Measurements from ENCODE around the gene TMBIM4. TPM values are rescaled to one million over a fixed set of nuclear protein-coding genes. Genes with fewer than 3 reads are reported as not detected.

Gene TMBIM4
- total RNA-seq, 1 experiment from 2014 or later, result 29.8 TPM

DNA sequence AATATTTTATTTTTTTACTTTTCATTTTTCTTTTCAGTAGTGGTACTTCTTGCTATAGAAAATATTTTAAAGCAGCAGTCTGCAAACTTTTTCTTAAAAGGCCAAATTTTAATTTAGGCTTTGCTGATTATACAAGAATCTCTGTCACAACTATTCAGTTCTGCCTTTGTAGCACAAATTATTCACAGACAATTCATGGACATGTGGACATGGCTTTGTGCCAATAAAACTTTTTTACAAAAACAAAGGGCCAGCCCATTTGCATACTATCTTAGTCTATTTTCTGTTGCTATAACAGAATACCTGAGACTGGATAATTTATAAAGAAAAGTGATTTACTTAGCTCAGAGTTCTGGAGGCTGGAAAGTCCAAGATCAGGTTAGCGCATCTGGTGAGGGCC, 56.3 kb downstream of the TMBIM4 start (continued):
- TF ChIP-seq, protein P1, sequence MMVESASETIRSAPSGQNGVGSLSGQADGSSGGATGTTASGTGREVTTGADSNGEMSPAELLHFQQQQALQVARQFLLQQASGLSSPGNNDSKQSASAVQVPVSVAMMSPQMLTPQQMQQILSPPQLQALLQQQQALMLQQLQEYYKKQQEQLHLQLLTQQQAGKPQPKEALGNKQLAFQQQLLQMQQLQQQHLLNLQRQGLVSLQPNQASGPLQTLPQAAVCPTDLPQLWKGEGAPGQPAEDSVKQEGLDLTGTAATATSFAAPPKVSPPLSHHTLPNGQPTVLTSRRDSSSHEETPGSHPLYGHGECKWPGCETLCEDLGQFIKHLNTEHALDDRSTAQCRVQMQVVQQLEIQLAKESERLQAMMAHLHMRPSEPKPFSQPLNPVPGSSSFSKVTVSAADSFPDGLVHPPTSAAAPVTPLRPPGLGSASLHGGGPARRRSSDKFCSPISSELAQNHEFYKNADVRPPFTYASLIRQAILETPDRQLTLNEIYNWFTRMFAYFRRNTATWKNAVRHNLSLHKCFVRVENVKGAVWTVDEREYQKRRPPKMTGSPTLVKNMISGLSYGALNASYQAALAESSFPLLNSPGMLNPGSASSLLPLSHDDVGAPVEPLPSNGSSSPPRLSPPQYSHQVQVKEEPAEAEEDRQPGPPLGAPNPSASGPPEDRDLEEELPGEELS (CRISPR knock-in tag; IDR thresholded peaks at IDR 0.05), result no peak
- TF ChIP-seq ZNF512 (CRISPR knock-in tag; IDR thresholded peaks at IDR 0.05; ENCODE audit: borderline replicate concordance) (no peak), PREB (CRISPR knock-in tag; IDR thresholded peaks at IDR 0.05; ENCODE audit: borderline replicate concordance) (no peak)
- TF ChIP-seq, protein P2, sequence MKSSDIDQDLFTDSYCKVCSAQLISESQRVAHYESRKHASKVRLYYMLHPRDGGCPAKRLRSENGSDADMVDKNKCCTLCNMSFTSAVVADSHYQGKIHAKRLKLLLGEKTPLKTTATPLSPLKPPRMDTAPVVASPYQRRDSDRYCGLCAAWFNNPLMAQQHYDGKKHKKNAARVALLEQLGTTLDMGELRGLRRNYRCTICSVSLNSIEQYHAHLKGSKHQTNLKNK (CRISPR knock-in tag; IDR thresholded peaks at IDR 0.05), result no peak

DNA sequence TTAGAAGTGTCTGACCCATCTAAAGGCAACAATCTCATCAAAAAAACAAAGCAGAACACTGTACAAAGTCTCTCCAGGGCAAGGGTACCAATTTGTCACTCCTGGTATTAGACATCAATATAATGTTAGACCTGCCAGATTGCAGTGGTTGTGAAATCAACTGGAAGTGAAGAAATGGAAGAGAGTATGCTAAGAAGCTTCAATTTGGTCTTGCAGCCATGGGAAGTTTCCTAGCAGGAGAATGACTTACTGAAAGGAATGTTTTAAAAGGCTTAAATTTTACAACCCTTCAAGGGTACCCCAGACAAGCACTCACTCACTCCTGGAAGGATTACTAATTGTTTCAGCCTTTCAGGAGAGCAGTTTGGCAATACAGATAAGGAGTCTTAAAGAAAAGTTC, 58.2 kb downstream of the TMBIM4 start:
- no peak for TF ChIP-seq ZNF416 (CRISPR knock-in tag; IDR thresholded peaks at IDR 0.05)
- TF ChIP-seq ZNF121 (CRISPR knock-in tag; IDR thresholded peaks at IDR 0.05), result no peak
- no peak for TF ChIP-seq SOX15 (CRISPR knock-in tag; IDR thresholded peaks at IDR 0.05)
- ATAC-seq (no peak), DNase-seq (ENCODE audit: low spot score) (no peak)
- Mint-ChIP-seq H3K4me3 (no peak overlapping the region), H3K27me3 (ENCODE audit: low read depth) (no peaks in the 10 kb centered on the region), H3K36me3 (no peaks in the 10 kb centered on the region), H3K27ac (no peak overlapping the region), H3K4me1 (peaks cover 29% of the 10 kb centered on the region), H3K9me3 (no peaks in the 10 kb centered on the region; the same call in 1 of the 2 replicates)
- POLR2A ChIA-PET, result no interaction called here
- CTCF ChIA-PET, result no interaction called here

- POLR2A ChIA-PET, result no interaction called here
- TF ChIP-seq, protein P3, sequence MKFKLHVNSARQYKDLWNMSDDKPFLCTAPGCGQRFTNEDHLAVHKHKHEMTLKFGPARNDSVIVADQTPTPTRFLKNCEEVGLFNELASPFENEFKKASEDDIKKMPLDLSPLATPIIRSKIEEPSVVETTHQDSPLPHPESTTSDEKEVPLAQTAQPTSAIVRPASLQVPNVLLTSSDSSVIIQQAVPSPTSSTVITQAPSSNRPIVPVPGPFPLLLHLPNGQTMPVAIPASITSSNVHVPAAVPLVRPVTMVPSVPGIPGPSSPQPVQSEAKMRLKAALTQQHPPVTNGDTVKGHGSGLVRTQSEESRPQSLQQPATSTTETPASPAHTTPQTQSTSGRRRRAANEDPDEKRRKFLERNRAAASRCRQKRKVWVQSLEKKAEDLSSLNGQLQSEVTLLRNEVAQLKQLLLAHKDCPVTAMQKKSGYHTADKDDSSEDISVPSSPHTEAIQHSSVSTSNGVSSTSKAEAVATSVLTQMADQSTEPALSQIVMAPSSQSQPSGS (CRISPR knock-in tag; IDR thresholded peaks at IDR 0.05; ENCODE audit: borderline replicate concordance, low read depth), result no peak
- TF ChIP-seq JUN (CRISPR knock-in tag; IDR thresholded peaks at IDR 0.05), result no peak
- TF ChIP-seq MXD4 (CRISPR knock-in tag; IDR thresholded peaks at IDR 0.05; ENCODE audit: borderline replicate concordance), result no peak
- no peak for TF ChIP-seq NFATC4 (CRISPR knock-in tag; IDR thresholded peaks at IDR 0.05)
- TF ChIP-seq ETV6 (CRISPR knock-in tag; IDR thresholded peaks at IDR 0.05), result no peak
- no peak for TF ChIP-seq CREB1 (CRISPR knock-in tag; IDR thresholded peaks at IDR 0.05)
- TF ChIP-seq FOXP1 (CRISPR knock-in tag; IDR thresholded peaks at IDR 0.05; ENCODE audit: borderline replicate concordance), result no peak
- TF ChIP-seq, protein P4, sequence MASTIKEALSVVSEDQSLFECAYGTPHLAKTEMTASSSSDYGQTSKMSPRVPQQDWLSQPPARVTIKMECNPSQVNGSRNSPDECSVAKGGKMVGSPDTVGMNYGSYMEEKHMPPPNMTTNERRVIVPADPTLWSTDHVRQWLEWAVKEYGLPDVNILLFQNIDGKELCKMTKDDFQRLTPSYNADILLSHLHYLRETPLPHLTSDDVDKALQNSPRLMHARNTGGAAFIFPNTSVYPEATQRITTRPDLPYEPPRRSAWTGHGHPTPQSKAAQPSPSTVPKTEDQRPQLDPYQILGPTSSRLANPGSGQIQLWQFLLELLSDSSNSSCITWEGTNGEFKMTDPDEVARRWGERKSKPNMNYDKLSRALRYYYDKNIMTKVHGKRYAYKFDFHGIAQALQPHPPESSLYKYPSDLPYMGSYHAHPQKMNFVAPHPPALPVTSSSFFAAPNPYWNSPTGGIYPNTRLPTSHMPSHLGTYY (CRISPR knock-in tag; IDR thresholded peaks at IDR 0.05), result no peak
- no peak for TF ChIP-seq IRF2 (CRISPR knock-in tag; IDR thresholded peaks at IDR 0.05; ENCODE audit: borderline replicate concordance, low read depth)
- TF ChIP-seq TEAD4 (CRISPR knock-in tag; IDR thresholded peaks at IDR 0.05), result no peak
- no peak for TF ChIP-seq ZNF138 (CRISPR knock-in tag; conservative IDR thresholded peaks at IDR 0.05)
- TF ChIP-seq, protein P2 (CRISPR knock-in tag; IDR thresholded peaks at IDR 0.05), result no peak
- H3K4me1 Mint-ChIP-seq, result peaks cover 21% of the 10 kb centered on the region
- no peak overlapping the region for H3K4me3 Mint-ChIP-seq
- CTCF ChIA-PET, result no interaction called here
- no peaks in the 10 kb centered on the region for H3K36me3 Mint-ChIP-seq
- no peaks in the 10 kb centered on the region for H3K27me3 Mint-ChIP-seq (ENCODE audit: low read depth)
- no peaks in the 10 kb centered on the region; the same call in 1 of the 2 replicates for H3K9me3 Mint-ChIP-seq
- DNase-seq (ENCODE audit: low spot score) (no peak), ATAC-seq (no peak)
- no peak overlapping the region for H3K27ac Mint-ChIP-seq
These were observed 60.7 kb downstream of the TMBIM4 start for GRCh38 chr12:66109056-66109455.
